ENCODE measurements around the gene WNT4.
A peak's percentile ranks its signal among the peaks of the same experiment; 100 is the strongest.

Gene WNT4

DNA sequence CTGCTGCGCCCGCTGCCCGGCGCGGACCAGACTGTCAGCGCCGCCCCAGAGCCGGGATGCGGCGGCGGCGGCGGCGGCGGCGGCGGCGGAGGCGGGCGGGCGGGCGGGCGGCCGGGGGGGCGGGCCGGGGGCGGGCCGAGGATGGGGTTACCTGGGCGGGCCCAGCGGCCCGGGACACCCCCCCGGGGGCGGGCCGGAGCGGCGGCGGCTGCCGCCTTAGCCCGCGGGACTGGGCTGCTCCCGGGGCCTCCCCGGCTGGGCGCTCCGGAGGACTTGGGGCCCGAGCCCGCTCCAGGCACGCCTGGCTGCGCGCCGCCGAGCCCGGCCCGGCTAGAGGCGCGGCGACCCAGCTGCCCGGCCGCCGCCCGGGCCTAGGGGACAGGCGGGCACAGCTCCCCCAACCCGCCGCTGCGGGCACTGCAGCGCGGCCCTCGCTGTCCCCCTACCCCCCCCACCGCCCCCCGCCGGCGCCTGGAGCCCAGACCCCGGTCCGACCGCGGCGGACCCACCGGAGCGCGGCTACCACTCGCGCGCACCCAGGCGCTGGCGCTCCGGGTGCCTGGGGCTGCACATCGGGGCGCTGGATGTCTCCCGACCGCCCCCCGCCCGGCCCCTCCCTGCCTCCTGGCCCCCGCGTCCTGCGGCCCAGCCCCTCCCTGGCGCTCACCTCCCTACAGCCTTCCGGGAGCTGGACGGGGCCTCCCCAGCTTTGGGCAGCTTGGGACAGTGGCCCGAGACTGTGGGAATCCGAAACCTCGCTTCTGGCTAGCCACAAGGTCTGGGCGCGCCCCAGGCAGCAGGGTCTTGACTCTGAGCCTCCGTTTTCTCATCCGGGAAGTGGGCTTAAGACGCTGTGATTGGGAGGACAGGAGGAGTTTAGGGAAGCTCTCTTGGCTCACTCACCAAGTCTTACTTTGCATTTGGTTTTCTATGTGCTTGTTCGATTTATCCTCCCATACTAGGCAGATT lies at the start of gene WNT4:
Gene WNT4 (minus strand): TSS at position 33 of the 969 bp plus-strand sequence. CDS start 175 bp downstream, outside the sequence.
- DNase-seq: no peak

DNA sequence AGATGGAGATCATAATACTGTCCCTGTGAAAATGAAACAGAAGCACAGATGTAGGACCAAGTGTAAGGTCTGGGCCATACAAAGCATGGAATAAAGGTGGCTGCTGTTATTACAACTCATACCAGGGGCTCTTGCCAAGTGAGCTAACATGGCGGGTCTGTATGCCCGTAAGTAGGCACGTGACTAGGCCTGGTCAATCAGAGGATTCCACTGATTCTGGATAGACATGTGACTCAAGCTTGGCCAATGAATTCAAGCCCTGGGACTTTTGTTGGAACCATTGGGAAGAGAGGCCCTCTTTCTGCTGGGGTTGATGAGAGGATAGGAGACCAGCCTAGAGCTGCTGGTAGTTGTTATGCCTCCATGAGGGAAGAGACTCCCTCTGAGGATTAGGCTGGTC lies 47.8 kb upstream of the WNT4 start:
- no peak for DNase-seq

DNA sequence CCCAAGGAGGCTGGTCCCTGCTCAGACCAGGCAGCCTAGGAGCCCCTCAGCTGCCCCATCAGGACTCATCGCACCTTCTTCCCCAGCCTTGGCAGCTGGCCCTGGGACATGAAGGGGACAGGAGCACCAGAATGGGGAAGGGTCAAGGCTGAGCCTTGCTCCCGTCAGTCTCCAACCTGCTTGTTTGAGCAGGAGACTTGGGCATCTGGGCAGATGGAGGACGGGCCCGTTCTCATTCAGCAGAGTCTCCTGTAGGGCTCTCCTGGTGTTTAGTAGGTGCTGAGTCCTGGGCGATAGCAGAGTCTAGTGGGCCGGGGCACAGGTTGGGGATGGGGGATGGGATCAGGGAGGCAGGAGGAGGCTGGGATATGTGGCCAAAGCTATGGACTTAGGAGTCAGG lies 47.4 kb upstream of the WNT4 start:
- no peak for DNase-seq

DNA sequence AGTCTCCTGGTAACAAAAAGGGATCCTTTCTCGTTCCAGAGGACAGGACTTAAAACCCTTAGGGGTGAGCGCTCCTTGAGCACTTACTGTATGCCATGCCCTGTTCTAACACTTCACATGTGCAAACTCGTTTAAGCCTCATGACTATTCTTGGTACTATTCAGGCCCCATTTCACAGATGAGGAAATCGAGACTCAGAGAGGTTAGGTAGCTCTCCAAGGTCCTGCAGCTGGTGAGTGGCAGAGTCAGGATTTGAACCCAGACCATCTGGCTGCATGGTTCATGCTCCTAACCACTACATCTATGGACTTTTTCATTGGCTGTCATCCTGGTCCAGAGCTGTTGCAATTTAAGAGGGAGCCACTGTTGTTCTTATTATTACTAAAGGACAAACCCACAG lies 46.7 kb upstream of the WNT4 start:
- DNase-seq: no peak

DNA sequence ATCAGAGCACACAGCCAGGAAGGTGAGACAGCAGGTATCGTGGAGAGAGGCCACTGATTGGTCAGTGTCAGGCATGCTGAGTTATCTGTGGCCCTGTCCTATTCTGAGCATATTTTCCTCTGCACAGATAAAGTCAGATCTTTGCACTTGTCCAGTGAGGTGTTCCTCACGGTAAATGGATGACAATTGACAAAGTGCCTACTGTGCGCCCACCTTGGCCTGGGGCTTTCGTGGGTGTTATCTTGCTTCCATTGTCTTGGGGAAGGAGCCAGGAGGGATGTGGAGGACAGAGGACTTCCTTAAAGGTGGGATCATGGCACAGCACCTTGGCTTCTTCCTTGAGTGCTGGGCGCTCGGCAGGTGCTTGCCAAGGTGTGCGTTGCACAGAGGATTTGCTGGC lies 46.0 kb upstream of the WNT4 start:
- no peak for DNase-seq

DNA sequence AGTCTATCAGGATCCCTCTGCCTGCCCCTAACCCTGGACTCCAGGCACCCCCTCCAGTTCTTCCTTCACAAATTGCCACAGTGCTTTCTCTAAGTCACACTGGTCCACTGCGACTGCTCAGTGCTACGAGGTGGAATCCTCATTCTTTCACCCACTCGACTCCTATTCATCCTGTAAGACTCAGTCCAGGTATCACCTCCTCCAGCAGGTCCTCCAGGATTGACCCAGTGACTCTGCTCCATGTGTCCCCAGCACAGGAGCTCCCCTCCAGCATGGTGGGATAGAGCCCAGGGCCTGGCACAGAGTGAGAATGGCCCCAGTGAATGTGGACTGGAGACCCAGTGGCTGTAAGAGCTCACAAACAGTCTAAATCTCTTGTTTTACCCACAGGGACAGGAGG lies 45.5 kb upstream of the WNT4 start:
- no peak for DNase-seq

DNA sequence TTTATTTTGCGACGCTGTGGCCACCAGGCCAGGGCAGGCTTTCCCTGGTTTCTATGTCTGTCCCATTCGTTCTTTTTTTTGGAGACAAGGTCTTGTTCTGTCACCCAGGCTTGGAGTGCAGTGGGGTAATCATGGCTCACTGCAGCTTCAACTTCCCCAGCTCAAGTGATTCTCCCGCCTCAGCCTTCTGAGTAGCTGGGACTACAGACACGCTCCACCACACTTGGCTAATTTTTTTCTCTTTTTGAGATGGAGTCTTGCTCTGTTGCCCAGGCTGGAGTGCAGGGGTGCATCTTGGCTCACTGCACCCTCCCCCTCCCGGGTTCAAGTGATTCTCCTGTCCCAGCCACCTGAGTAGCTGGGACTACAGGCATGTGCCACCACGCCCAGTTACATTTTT lies 43.4 kb upstream of the WNT4 start:
- DNase-seq: no peak

DNA sequence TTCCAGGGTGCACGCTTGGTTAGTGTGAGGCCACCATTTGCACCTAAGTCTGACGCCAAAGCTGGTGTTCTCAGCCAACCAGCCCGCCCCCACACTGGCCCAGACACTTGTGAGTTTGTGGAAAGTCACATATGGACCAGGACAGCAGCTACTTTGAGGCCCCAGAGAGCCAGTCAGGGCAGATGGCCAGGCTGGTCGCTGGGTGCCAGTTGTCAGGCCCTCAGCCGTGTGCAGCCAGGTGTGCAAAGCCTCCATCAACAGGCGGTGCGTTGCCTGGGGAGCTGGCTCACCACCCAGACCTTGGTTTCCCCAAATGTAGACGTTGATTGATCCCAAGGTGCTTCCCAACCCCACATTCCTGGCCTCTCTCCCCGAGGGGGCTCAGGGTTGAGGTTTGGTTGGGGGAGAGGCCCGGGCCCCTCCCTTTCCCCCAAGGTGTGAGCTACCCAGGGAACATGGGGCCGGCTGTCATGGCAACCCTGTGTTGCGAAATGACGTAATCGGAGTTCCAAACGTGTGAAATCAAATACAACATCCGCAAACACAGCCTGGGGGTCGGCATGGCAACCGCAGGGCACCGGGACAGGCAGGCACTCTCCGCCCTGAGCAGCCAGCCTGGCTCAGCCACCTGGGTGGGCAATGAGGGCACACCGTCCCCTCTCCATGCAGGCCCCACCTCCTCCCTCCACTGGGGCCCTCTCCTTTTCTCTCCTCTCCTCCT lies 42.2 kb upstream of the WNT4 start:
- DNase-seq: peak; percentile 91

DNA sequence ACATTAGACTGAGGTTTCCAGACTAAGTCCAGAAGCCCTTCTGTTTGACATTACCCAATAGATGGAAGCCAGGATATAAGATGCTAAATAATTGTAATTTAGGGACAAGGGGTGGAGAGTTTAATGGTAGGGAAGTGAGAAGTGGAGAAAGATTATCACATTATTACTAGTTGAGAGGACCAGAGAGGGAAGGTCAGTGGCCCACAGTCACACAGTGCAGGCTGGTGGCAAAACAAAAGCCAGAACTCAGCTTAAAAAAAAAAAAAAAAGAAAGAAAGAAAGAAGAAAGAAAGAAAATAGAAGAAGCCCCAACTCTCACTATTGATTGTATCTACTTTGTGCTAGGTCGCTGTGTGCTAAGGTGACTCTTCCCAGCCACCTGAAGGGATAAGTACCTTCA lies 41.6 kb upstream of the WNT4 start:
- DNase-seq: no peak

DNA sequence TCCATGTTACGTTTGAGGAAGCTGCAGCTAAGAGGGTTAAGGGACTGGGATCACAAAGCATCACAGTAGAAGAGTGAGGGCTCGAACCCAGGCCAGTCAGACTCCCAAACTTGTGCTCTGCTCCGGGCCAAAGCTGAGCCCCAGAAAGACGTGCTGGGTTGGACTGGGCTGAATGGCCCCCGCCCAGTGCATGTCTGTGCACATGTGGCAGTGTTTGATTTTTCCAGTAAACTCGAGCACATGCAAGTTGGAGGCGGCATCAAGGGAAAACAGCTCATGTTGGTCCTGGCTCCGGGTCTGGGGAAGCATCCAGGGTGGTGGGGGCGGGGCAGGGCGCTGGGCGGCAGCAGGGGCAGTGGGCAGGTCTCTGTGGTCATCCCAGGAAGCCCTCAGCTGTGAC lies 39.8 kb upstream of the WNT4 start:
- DNase-seq: no peak

DNA sequence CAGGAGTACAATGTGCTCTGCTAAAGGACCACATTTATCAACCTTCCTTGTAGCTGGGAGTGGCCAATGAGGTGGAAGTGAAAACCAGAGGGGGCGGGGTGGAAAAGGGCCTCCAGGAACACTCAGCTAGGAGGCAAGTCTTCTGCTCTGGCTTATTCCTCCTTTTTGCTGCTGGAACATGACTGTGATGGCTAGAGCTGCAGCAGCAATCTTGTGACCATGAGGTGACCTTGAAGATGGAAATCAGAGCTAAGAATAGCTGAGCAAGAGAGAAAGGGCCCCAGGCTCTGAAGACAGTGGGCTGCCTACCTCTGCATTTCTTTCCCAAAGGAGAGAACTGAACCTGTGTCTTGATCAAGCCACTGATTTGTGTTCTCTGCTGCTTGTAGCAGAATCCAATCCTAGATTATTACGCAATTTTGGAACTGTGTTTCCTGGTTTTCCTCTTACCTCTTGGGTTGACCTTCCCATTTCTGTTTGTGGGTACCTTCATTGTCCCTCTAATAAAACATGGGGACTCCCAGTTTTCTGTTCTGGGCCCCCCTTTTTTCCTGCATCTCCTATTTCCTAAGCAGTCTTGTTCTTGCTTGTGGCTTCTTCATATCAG lies 36.4 kb upstream of the WNT4 start:
- DNase-seq: no peak

DNA sequence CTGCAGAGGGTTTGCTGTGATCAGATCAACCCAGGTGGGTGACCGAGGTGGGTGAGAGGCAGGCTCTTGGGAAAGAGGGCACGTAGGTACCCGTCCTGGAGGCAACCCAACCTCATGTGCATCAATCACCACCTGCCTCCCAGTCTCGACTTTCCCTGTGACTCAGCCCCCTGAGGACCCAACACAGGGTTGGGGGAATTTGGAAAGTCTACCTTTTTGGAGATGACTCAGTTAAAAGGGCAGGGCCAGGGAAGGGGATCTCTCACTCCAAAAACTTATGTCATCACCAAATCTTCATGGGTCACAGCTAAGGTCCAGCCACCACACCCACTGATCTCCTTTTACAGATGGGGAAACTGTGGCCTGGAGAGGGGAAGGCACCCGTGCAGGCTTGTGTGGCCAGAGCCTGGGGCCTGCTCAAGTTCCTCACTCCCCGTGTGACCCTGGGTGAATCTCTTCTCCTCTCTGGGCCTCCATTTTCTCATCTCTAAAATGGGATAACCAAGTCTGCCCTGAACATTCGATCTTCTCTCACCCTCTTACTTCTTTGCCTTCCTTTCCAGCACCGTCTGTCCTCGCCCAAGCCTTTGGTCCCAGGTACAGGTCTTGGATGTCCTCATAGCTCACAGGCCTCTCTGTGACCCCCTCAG lies 34.6 kb upstream of the WNT4 start:
- no peak for DNase-seq

DNA sequence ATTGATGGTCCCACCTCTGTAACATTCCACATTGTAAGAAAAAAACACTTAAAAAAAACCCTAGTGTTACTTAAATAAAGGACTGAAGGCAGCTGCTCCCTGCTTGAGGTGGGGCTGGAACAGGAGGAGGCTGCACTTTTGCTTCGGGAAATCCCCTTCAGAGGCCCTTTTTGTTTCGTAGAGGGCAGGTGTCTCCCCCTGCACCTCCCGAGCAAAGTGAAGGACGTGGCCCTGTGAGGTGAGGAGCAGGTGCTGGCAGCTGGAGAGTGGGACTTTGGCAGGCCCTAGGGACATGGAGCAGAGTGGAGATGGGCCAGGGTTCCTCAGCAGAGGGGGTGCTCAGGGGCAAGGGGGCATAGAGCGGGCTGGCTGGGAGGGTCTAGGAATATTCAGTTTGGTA lies 33.4 kb upstream of the WNT4 start:
- no peak for DNase-seq

DNA sequence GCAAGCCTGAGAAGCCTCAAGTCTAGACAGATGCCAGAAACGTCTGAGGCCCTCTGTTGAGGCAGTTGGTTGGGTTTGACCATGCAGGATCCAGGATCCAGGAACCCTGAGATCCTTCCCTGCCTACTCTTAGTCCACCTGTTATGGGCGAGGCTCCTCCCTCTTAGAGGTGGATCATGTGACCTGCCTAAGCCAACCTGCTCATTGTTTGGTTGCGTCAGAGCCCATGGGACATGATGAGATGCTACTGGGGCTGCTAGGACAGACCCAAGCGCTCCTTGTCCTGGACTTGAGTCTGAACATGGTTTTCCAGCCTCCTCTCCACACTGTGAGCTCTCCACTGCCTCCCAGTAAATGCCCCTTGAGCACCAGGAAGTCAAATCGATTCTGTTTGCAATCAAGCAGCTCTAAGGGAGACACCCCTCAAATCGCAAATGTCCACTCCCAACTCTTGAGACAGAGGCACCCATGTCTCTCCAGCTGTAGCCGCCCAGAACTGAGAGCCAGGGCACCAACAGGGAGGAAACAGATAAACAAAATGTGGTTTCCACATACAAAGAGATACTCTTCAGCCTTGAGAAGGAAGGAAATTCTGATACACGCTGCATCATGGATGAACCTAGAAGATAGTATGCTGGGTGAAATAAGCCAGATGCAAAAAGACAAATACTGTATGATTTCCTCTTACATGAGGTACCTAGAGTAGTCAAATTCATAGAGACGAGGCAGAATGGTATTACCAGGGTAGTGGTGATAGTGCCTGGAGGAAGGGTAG lies 31.7 kb upstream of the WNT4 start:
- DNase-seq: no peak

DNA sequence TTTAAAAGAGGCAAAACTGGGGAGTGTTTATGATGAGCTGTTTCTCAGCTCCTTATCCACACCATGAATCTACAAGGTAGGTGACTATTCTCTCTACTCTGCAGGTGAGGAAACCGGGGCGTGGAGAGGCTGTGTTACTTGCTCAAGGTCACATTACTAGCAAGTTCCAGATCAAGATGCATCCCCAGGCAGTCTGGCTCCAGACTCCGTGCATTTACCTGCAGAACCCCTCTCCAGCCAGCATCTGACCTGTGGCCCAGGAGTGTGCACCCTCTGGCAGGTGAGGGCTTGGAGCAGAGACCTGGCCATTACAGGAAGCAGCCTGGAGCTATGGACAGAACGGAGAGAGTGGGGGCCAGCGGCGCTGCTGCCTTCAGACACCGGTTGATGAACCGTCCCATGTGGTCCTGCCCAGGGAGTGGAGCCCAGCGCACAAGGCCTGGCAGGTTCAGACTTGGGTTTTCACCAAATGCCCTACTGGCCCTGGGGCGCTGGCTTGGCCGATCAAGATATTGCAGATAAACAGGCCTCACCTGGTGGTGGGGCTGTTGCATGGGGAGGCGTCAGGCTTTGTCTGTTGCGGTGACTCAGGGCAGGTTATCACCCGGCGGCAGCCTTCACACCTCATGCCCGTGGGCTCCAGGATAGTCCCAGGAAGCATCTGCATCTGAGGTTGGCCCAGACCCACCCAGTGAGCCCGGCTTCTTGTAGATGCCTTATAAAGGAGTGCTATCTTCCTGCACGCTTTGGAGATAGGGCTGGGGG lies 29.2 kb upstream of the WNT4 start:
- DNase-seq: no peak

DNA sequence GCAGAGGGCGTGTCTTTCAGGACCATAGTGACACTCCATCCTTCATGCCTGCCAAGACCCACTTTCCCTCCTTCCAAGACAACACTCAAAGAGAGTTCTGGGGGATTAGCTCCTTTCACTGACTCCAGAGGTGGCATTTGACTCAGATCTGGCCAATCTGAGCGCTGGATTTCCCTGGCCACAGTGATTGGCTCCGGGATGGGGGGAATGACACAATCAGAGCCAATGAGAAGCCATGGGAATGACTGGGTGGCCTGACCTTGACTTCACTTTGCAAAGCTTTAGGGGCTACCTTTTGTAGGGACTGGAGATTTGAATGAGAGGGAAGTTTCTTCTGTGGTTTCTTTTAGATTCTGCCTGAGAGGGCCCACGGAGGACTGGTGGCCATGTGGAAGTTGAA lies 26.9 kb upstream of the WNT4 start:
- DNase-seq: no peak

DNA sequence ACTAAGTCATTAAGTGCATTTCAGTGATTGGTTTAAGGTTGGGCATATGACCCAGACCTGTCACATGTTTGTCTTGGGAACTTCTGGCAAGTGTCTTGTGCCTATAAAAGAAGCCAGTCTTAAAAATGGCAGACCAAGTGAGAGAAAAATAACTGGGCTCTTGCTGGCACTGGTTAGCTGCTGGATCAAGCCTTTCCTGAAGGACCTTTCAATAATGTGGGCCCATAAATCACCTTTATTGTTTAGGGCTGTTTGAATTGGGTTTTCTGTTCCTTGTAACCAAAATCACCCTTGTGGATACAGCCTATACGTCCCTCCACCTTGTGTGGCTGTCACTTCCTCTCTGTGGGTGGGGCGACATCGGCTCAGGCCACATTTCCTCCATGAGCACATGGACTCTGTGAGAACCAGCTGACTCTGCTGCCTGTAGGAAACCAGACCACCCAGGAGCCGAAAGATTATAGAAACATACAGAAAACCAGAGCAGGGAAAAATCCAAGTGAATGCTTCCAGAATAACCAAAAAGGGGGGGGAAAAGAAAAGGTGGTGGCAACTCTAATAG lies 25.6 kb upstream of the WNT4 start:
- no peak for DNase-seq

DNA sequence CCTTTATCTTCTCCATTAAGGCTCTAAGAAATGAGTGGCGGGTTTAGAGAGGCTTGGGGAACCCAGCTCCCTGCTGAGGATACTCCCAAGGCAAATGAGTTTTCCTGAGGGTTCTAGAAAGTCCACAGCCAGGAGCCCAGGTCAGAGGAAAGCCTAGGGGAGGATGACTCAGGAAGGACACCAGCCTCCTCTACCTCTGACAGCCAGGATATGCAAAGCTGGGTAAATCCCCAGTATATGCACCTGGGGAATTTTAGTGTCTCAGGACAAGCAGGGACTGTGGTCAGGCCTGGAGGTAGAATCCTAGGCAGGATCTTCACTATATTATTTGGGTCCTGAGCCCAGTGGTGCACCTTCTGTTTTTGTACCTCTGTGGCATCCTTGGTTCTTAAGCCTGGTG lies 23.5 kb upstream of the WNT4 start:
- DNase-seq: no peak

DNA sequence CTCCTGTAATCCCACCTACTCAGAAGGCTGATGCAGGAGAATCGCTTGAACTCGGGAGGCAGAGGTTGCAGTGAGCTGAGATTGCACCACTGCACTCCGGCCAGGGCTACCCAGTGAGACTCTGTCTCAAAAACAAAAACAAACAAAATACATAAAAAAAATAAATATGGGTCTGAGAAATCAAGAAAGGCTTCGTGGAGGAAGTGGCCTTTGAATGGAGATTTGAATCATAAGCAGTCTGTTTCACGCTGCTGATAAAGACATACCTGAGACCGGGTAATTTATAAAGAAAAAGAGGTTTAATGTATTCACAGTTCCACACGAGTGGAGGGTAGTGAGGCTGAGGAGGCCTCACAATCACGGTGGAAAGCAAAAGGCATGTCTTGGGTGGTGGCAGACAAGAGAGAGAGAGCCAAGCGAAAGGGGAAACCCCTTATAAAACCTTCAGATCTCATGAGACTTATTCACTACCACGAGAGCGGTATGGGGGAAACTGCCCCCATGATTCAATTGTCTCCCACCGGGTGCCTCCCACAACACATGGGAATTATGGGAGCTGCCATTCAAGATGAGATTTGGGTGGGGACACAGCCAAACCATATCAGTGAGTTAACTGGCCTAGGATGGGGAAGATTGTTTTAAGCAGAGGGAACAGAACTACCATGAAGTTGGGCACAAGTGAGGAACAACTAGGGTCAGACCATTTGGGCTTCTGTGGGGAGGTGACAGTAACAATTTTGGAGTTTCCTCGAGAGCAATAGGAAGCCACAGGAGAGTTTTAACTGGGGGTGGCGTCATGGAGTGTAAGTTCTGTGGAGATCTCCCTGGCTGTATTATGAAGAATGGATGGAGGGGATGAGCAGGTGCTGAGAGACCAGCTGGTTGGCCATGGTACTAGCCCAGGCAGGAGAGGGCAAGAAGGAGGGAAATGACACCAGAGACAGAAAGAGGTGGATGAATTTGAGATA lies 22.2 kb upstream of the WNT4 start:
- no peak for DNase-seq

DNA sequence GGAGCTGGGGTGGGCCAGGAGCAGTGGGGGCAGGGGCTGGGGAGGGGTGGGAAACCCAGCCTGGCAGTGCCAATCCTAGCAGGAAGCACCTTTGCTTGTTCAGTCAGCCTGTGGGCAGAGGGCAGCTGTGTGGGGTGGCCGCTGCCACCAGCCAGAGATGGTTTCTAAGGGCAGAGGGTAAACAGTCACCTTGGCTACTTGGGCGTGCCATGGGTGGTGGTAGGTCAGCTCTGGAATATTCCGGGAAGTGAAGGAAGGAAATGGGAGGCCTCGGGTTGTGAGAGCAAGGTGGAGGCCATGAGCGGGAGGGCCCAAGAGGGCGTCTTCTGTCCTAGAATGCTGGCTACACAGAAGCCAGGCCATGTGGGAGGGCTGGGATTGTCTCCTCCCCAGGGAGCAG lies 20.7 kb upstream of the WNT4 start:
- DNase-seq: no peak
